DND-41 (cell line): ENCODE data around the gene SOX9.

Source experiments
- ATAC-seq: fragments of 200-7000 bp; cut with Tn5 transposase; 3 replicates; pipeline ENCODE4 v1.9.1; 2021; ENCODE audit warnings: low read depth; ENCODE audit not compliant: insufficient read depth
- DNase-seq: peaks from one replicate; pipeline ENCODE4 v3.0.0-alpha.2; 2020
- H2AFZ ChIP-seq: 2 replicates; pipeline ENCODE4 v1.6.0; 2012; ENCODE audit warnings: low read depth, low read length
- H3K27ac ChIP-seq: 2 replicates; pipeline ENCODE4 v1.5.1; 2012; ENCODE audit warnings: low read length, inconsistent platforms
- H3K27me3 ChIP-seq: fragments of 200-600 bp; sonication (generic); 2 replicates; pipeline ENCODE4 v1.6.0; 2012; ENCODE audit warnings: low read length, mild to moderate bottlenecking, inconsistent platforms; ENCODE audit not compliant: insufficient read depth, poor library complexity
- H3K36me3 ChIP-seq: 2 replicates; pipeline ENCODE4 v1.5.1; 2012; ENCODE audit warnings: low read length, inconsistent platforms; ENCODE audit not compliant: insufficient read depth
- H3K4me1 ChIP-seq: 2 replicates; pipeline ENCODE4 v1.5.1; 2012; ENCODE audit warnings: mild to moderate bottlenecking, low read length; ENCODE audit not compliant: insufficient read depth
- H3K4me2 ChIP-seq: 2 replicates; pipeline ENCODE4 v1.6.0; 2012; ENCODE audit warnings: mild to moderate bottlenecking, moderate library complexity, low read length, inconsistent platforms; ENCODE audit not compliant: insufficient read depth
- H3K4me3 ChIP-seq, 2 experiments: fragments of 200-600 bp in 1 of 2; shearing (Covaris generic) in 1 of 2; 2 replicates each; pipeline ENCODE4 v1.5.1; 2012 to 2016; ENCODE audit warnings: inconsistent platforms in 2 of 2, low read length in 2 of 2, mild to moderate bottlenecking in 2 of 2, low read depth in 1 of 2, moderate library complexity in 1 of 2
- H3K79me2 ChIP-seq: 2 replicates; pipeline ENCODE4 v1.6.0; 2012; ENCODE audit warnings: low read length, inconsistent platforms; ENCODE audit not compliant: insufficient read depth
- H3K9ac ChIP-seq: 2 replicates; pipeline ENCODE4 v1.6.0; 2012; ENCODE audit warnings: low read depth, mild to moderate bottlenecking, inconsistent platforms, low read length, moderate library complexity
- H3K9me3 ChIP-seq: 2 replicates; pipeline ENCODE4 v1.5.1; 2012; ENCODE audit warnings: low read length, moderate library complexity, mild to moderate bottlenecking, inconsistent platforms; ENCODE audit not compliant: insufficient read depth, severe bottlenecking
- H4K20me1 ChIP-seq: 2 replicates; pipeline ENCODE4 v1.6.0; 2012; ENCODE audit warnings: low read length; ENCODE audit not compliant: insufficient read depth
- EZH2 ChIP-seq: IDR thresholded peaks from 3 replicates; pipeline ENCODE4 v1.6.1; 2012; ENCODE audit warnings: borderline replicate concordance, low read depth, mild to moderate bottlenecking, moderate library complexity, low read length, inconsistent platforms; ENCODE audit not compliant: severe bottlenecking
- TF ChIP-seq, protein P1 (sequence below): IDR thresholded peaks from 2 replicates; pipeline ENCODE4 v1.5.1; 2012; ENCODE audit warnings: borderline replicate concordance, low read length, moderate library complexity, mild to moderate bottlenecking; ENCODE audit not compliant: poor library complexity, severe bottlenecking; ENCODE audit errors: extremely low read depth

Gene SOX9

DNA sequence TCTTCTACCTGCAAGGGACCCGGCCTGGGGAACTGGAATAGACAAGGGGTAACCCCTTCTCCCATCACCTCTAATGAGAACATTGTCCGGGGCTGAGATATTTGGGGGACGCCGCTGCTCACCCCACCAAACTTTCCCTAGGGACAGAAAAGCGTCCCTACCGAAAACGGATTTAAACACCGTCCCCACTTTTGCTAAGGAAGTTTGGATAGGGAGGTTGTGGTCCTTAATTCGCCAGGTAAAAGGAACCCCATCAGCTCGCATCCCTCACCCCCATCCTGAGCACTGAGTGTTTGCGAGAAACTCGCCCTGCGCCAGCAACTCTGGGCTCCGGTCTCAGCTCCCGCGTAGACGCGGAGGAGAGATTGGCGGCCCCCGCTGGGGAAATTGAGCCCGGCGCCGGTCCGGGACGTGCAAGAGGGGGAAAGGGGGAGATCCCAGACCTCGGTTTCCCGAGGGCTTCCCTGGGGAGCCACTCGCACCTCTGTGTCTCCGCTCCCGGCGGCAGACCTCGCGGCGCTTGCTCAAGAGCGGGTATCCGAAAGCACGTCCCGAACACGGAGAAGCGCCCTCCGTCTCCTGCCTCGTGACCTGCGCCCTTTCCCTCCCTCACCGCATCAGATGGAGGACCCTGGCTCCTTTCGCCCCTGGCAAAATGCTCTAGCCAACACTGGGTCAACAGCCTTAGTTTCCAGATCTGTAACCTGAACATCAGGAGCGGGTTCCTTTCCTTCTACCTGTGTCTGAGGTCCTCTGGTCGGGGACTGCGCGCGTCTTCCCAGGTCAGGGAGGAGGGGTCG, 3.1 kb upstream of the SOX9 start:
- H3K9me3 ChIP-seq: no peaks in the 10 kb centered on the region
- no peak for TF ChIP-seq EZH2
- TF ChIP-seq, protein P1, sequence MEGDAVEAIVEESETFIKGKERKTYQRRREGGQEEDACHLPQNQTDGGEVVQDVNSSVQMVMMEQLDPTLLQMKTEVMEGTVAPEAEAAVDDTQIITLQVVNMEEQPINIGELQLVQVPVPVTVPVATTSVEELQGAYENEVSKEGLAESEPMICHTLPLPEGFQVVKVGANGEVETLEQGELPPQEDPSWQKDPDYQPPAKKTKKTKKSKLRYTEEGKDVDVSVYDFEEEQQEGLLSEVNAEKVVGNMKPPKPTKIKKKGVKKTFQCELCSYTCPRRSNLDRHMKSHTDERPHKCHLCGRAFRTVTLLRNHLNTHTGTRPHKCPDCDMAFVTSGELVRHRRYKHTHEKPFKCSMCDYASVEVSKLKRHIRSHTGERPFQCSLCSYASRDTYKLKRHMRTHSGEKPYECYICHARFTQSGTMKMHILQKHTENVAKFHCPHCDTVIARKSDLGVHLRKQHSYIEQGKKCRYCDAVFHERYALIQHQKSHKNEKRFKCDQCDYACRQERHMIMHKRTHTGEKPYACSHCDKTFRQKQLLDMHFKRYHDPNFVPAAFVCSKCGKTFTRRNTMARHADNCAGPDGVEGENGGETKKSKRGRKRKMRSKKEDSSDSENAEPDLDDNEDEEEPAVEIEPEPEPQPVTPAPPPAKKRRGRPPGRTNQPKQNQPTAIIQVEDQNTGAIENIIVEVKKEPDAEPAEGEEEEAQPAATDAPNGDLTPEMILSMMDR: no peak
- H2AFZ ChIP-seq: no peak overlapping the region
- H3K36me3 ChIP-seq: no peaks in the 10 kb centered on the region
- no peak overlapping the region for H3K27ac ChIP-seq
- H3K9ac ChIP-seq: no peak overlapping the region
- no peaks in the 10 kb centered on the region for H4K20me1 ChIP-seq
- H3K79me2 ChIP-seq: no peaks in the 10 kb centered on the region
- no peak for DNase-seq
- H3K4me2 ChIP-seq: no peak overlapping the region
- H3K27me3 ChIP-seq: no peaks in the 10 kb centered on the region
- no peak for ATAC-seq
- no peaks in the 10 kb centered on the region for H3K4me1 ChIP-seq
- no peak overlapping the region for H3K4me3 ChIP-seq

DNA sequence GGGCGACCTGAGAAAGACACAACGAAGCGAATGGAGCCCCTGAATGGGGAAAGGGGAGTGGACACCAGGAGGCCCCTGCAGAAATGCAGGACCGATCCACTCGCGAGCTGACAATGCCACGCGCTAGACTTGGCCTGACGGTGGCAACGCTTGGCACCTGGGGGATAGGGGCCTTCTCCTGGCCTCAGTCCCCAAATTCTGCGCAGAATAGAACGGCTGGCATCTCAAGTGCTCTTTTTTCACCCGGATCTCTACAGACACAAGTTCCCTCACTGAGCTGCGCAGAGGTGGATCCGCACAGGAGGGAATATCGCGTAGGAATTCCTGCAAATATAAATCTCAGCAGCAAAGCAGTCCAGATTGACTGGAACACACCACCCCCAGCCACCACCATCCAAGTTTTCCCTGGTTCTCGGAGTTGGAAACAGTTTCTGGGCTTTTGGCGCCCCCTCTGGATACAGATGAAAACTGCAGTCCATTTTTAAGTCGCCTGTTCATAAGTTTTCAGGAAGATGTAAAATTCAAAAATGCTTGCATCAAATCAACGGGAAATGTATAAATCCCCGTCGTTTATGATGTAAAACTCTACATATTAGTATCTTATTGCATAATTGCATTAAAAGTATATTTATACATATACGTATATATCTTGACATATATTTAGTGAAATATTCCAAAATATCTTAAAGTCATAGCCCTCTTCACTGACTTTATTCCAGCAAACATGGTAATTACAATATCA, 2.3 kb upstream of the SOX9 start:
- H3K4me2 ChIP-seq: no peak overlapping the region
- DNase-seq (peak; percentile 49), ATAC-seq (no peak)
- no peaks in the 10 kb centered on the region for H3K4me1 ChIP-seq
- H4K20me1 ChIP-seq: no peaks in the 10 kb centered on the region
- H3K9me3 ChIP-seq: no peaks in the 10 kb centered on the region
- H3K9ac ChIP-seq: no peak overlapping the region
- H3K79me2 ChIP-seq: no peaks in the 10 kb centered on the region
- H3K36me3 ChIP-seq: no peaks in the 10 kb centered on the region
- H2AFZ ChIP-seq: no peak overlapping the region
- no peak overlapping the region for H3K27ac ChIP-seq
- no peak overlapping the region for H3K4me3 ChIP-seq
- no peaks in the 10 kb centered on the region for H3K27me3 ChIP-seq
- TF ChIP-seq EZH2: no peak
- TF ChIP-seq, protein P1: peak; percentile 85

DNA sequence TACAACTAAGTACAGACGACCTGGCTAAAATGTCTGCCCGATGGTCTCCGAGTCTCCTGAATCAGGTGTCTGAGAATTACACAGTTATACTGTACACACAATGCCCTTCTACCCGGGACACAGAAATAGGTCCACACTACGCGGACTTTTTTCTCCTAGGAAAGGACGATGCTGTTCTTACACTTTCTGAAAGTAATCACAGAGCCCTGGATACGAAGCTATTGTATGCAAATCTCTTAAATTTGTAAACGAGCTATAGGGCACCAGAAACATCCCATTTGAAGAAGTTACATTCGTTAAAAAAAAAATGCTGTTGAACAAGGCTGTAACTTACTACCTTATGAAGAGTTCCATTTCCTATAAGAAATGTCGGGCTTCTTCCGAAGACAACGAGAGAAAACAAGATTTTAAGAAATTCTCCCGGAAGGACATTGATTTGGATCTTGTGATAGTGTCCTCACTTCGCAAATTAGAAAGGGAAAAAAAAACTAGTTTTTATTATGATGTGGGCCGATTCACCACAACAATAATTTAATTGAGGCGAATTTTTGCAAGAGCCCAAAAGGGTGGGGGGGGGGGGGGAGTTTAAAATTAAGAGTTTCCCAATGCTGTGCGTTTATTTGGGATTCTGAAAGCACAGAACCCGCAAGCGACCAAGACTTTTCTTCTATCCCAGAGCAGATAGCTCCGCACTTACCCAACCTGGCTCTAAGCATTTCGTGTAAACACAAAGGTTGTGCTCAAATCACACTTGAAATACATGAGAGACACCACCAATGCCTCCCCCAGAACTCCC, 1.5 kb upstream of the SOX9 start:
- ATAC-seq (no peak), DNase-seq (no peak)
- Histone ChIP-seq H3K9ac (no peak overlapping the region), H3K27ac (no peak overlapping the region), H3K36me3 (no peaks in the 10 kb centered on the region), H3K9me3 (no peaks in the 10 kb centered on the region), H4K20me1 (no peaks in the 10 kb centered on the region), H3K4me2 (no peak overlapping the region), H3K4me3 (no peak overlapping the region), H3K79me2 (no peaks in the 10 kb centered on the region), H3K4me1 (no peaks in the 10 kb centered on the region), H3K27me3 (no peaks in the 10 kb centered on the region), H2AFZ (no peak overlapping the region)
- TF ChIP-seq, protein P1: no peak
- no peak for TF ChIP-seq EZH2
